Measurements from ENCODE around the gene KLF16. TPM values are rescaled to one million over a fixed set of nuclear protein-coding genes. Genes with fewer than 3 reads are reported as not detected.

KLF16 gene
- total and polyA plus RNA-seq, 9 of the 15 experiments (the other 6 are each of a cell fraction or from before 2014, with no cell fraction given): 0.04 to 60.4 (median 6.8) TPM

GRCh38 chr19:1818549-1819195, 44.7 kb downstream of the KLF16 start:
- Histone ChIP-seq H3K36me3 (ENCODE audit: control insufficient read depth, insufficient read depth, low read length) (peaks cover 86% of the 10 kb centered on the region; the same call in 2 of the 3 replicates), H3K27me3 (ENCODE audit: control insufficient read depth in 2 of 2, insufficient read depth in 2 of 2, low read length in 2 of 2) (no peaks in the 10 kb centered on the region), H3K9ac (ENCODE audit: insufficient read depth in 1 of 2, low read depth in 2 of 2, low read length in 2 of 2) (no peak overlapping the region; a peak in 1 of 4 replicates), H3K27ac (ENCODE audit: extremely low read depth, low read depth, low read length) (no peak overlapping the region), H2AFZ (ENCODE audit: low read depth, low read length) (no peak overlapping the region), H3K79me2 (ENCODE audit: control insufficient read depth, insufficient read depth, low read length) (peaks cover 9% of the 10 kb centered on the region), H3K4me3 (no peak overlapping the region), H3K4me1 (replicated peaks in 1 of 2; ENCODE audit: control insufficient read depth in 2 of 2, insufficient read depth in 2 of 2, low read length in 2 of 2) (peaks cover 2 to 45% of the 10 kb centered on the region in 2 experiments; a peak in 2 of 5 replicates), H3K4me2 (ENCODE audit: insufficient read depth, low read length) (no peak overlapping the region), H3K9me1 (ENCODE audit: control insufficient read depth, insufficient read depth, low read length) (no peaks in the 10 kb centered on the region), H4K20me1 (replicated peaks; ENCODE audit: control insufficient read depth, insufficient read depth, low read length) (no peaks in the 10 kb centered on the region), H3K9me3 (replicated peaks; ENCODE audit: control insufficient read depth, insufficient read depth, low read depth, low read length) (no peaks in the 10 kb centered on the region)
- CTCF ChIA-PET (ENCODE audit: low intra/inter-chr PET ratio): no interaction called here
- WGBS (ENCODE audit: insufficient coverage, low coverage, missing lambda C conversion rate): 94% methylated on average over 19 of the region's 33 CpGs
- in situ Hi-C loops (cut with MboI): no loop called here
- peak; percentile 39 for TF ChIP-seq RBFOX2 (IDR thresholded peaks at IDR 0.05; ENCODE audit: low read depth, low read length)
- peak; percentile 71 for TF ChIP-seq RBM22 (IDR thresholded peaks at IDR 0.05; ENCODE audit: low read depth, low read length, poor library complexity, severe bottlenecking)
- no peak for TF ChIP-seq BMI1 (IDR thresholded peaks at IDR 0.05; ENCODE audit: low read length)
- TF ChIP-seq POLR2G (IDR thresholded peaks at IDR 0.05; ENCODE audit: low read depth, low read length): peak; percentile 63; the same call in 1 of the 2 replicates
- no peak for TF ChIP-seq ZEB2 (IDR thresholded peaks at IDR 0.05)
- no peak for TF ChIP-seq ZNF324 (CRISPR knock-in tag; IDR thresholded peaks at IDR 0.05)
- FAIRE-seq (no peak), DNase-seq (ENCODE audit: extremely low read depth in 1 of 4, low spot score in 3 of 4) (no peak), ATAC-seq (no peak)
- BruUV-seq (replicated peaks): no TSS peak
- POLR2A ChIA-PET: interaction anchor here (0.5 to 1.1 kb wide), 4 partner anchors 7 to 177 kb away, joined by 3 read pairs; no protein-coding TSS in a partner anchor
- intact Hi-C loops (cut with micrococcal nuclease): no loop called here
